ENCODE measurements around the gene HIPK1. TPM values are rescaled to one million over a fixed set of nuclear protein-coding genes. Genes with fewer than 3 reads are reported as not detected.

Gene HIPK1
- total and polyA plus RNA-seq, 10 of the 15 experiments (the other 5 are each of a cell fraction or from before 2014, with no cell fraction given) = 4.2 to 33.9 (median 11.4) TPM

GRCh38 chr1:113904674-113905434, 24.3 kb upstream of the HIPK1 start, which contains the start of the genes AP4B1 and DCLRE1B (continued):
- TF ChIP-seq TCF3 (IDR thresholded peaks at IDR 0.05; ENCODE audit: borderline replicate concordance, insufficient read depth, low read depth, low read length) = peak; percentile 93
- no peak for TF ChIP-seq KDM1A (IDR thresholded peaks at IDR 0.05; ENCODE audit: borderline replicate concordance)
- no peak for TF ChIP-seq WRNIP1 (IDR thresholded peaks at IDR 0.05; ENCODE audit: borderline replicate concordance, low read depth, low read length)
- no peak for TF ChIP-seq CBX3 (IDR thresholded peaks at IDR 0.05; ENCODE audit: borderline replicate concordance, low read depth)
- TF ChIP-seq MEF2B (IDR thresholded peaks at IDR 0.05; ENCODE audit: partially characterized antibody, poor library complexity, severe bottlenecking) = no peak
- peak; percentile 23; the same call in 1 of the 2 replicates for TF ChIP-seq SPI1 (IDR thresholded peaks at IDR 0.05; ENCODE audit: borderline replicate concordance, insufficient read depth, low read depth, low read length)
- peak; percentile 80 for TF ChIP-seq SKIL (IDR thresholded peaks at IDR 0.05; ENCODE audit: low read depth, poor library complexity, severe bottlenecking)
- TF ChIP-seq LARP7 (IDR thresholded peaks at IDR 0.05) = no peak; the same call in 1 of the 2 replicates
- peak; percentile 85; the same call in 1 of the 2 replicates for TF ChIP-seq ZBTB40 (IDR thresholded peaks at IDR 0.05; ENCODE audit: borderline replicate concordance)
- peak; percentile 71 for TF ChIP-seq HCFC1 (IDR thresholded peaks at IDR 0.05; ENCODE audit: low read length)
- peak; percentile 55; the same call in 1 of the 2 replicates for TF ChIP-seq FOXM1 (IDR thresholded peaks at IDR 0.05; ENCODE audit: low read depth, low read length)
- peak; percentile 97 for TF ChIP-seq IKZF2 (IDR thresholded peaks at IDR 0.05)
- peak; percentile 63 to 98 (median 67) for TF ChIP-seq CTCF (IDR thresholded peaks at IDR 0.05 in 2 of 3, conservative IDR thresholded peaks at IDR 0.05 in 1 of 3; ENCODE audit: control insufficient read depth in 2 of 3, extremely low read depth in 1 of 3, insufficient read depth in 1 of 3, low read depth in 3 of 3, low read length in 3 of 3)
- peak; percentile 94 for TF ChIP-seq PML (IDR thresholded peaks at IDR 0.05; ENCODE audit: low read length)
- TF ChIP-seq KLF5 (IDR thresholded peaks at IDR 0.05; ENCODE audit: partially characterized antibody) = peak; percentile 41
- TF ChIP-seq ZNF207 (IDR thresholded peaks at IDR 0.05; ENCODE audit: borderline replicate concordance) = peak; percentile 86; the same call in 1 of the 2 replicates
- TF ChIP-seq MAX (IDR thresholded peaks at IDR 0.05; ENCODE audit: low read depth, low read length) = peak; percentile 85
- TF ChIP-seq CEBPB (IDR thresholded peaks at IDR 0.05; ENCODE audit: borderline replicate concordance in 1 of 2, low read depth in 2 of 2, low read length in 2 of 2) = 0 out of 4 replicates have a peak, but pooled peaks of 1 of the 2 experiments have one; percentile 12

Measured in GM12878 (cell line).